Pons (tissue), 1 donor: ENCODE data around the gene ATM.
A peak's percentile ranks its signal among the peaks of the same experiment; 100 is the strongest.

ENCODE experiments used
- DNase-seq: peaks from one replicate; pipeline ENCODE4 v3.0.0-alpha.2; 2016; ENCODE audit warnings: low spot score

The ATM gene

GRCh38 chr11:108222574-108223347, at the start of gene ATM, which contains the start of gene NPAT:
Gene ATM (plus strand): TSS chr11:108223067. CDS start chr11:108227625, 4,558 bp downstream.
Gene NPAT (minus strand): TSS chr11:108222638. CDS start chr11:108222536, 102 bp downstream.
- peak; percentile 100 for DNase-seq

GRCh38 chr11:108177570-108177969, 45.3 kb upstream of the ATM start:
- no peak for DNase-seq

GRCh38 chr11:108193725-108194124, 29.1 kb upstream of the ATM start:
- no peak for DNase-seq

- no peak for DNase-seq
Observed at GRCh38 chr11:108196901-108197300, 26.0 kb upstream of the ATM start.

- no peak for DNase-seq
Observed at GRCh38 chr11:108197351-108197750, 25.5 kb upstream of the ATM start.

GRCh38 chr11:108198833-108199232, 24.0 kb upstream of the ATM start:
- no peak for DNase-seq

- peak; percentile 17 for DNase-seq
Observed at GRCh38 chr11:108199446-108200321, 23.2 kb upstream of the ATM start.

GRCh38 chr11:108203075-108203474, 19.8 kb upstream of the ATM start:
- no peak for DNase-seq

GRCh38 chr11:108204376-108204775, 18.5 kb upstream of the ATM start:
- DNase-seq, result no peak

- no peak for DNase-seq
Observed at GRCh38 chr11:108204929-108205499, 17.9 kb upstream of the ATM start.

- no peak for DNase-seq
Observed at GRCh38 chr11:108206171-108206570, 16.7 kb upstream of the ATM start.

- no peak for DNase-seq
Observed at GRCh38 chr11:108206969-108207682, 15.7 kb upstream of the ATM start.

- DNase-seq, result no peak
Observed at GRCh38 chr11:108207683-108208060, 15.2 kb upstream of the ATM start.

GRCh38 chr11:108210441-108210840, 12.4 kb upstream of the ATM start:
- no peak for DNase-seq

GRCh38 chr11:108213784-108214183, 9.1 kb upstream of the ATM start:
- DNase-seq, result no peak

GRCh38 chr11:108216988-108217387, 5.9 kb upstream of the ATM start:
- no peak for DNase-seq

- no peak for DNase-seq
Observed at GRCh38 chr11:108218455-108218854, 4.4 kb upstream of the ATM start.

GRCh38 chr11:108218912-108219783, 3.7 kb upstream of the ATM start:
- no peak for DNase-seq

- DNase-seq, result no peak
Observed at GRCh38 chr11:108220721-108221336, 2.0 kb upstream of the ATM start.

GRCh38 chr11:108221371-108221770, 1.5 kb upstream of the ATM start:
- peak; percentile 14 for DNase-seq
